Sigmoid colon (tissue), 7 donors: Measurements from ENCODE around the gene EEFSEC. TPM values are rescaled to one million over a fixed set of nuclear protein-coding genes. Genes with fewer than 3 reads are reported as not detected.
A peak's percentile ranks its signal among the peaks of the same experiment; 100 is the strongest.

Experiments
- DNase-seq: peaks from one replicate; pipeline ENCODE4 v3.0.0-alpha.2; 2019
- H3K27ac ChIP-seq, 4 donors: fragments of 200-600 bp; sonication (generic); one replicate each; pipeline ENCODE4 v1.5.1; 2016 to 2019; ENCODE audit warnings: mild to moderate bottlenecking in 1 of 4
- H3K27me3 ChIP-seq, 3 donors: fragments of 200-600 bp; sonication (generic); one replicate each; pipeline ENCODE4 v1.5.1; 2019; ENCODE audit warnings: mild to moderate bottlenecking in 1 of 3
- H3K36me3 ChIP-seq, 4 donors: fragments of 200-600 bp; sonication (generic); one replicate each; pipeline ENCODE4 v1.5.1; 2016 to 2019
- H3K4me1 ChIP-seq, 4 donors: fragments of 200-600 bp; sonication (generic); one replicate each; pipeline ENCODE4 v1.5.1; 2017 to 2019
- H3K4me3 ChIP-seq, 4 donors: fragments of 200-600 bp; sonication (generic); one replicate each; pipeline ENCODE4 v1.5.1; 2017 to 2019; ENCODE audit warnings: mild to moderate bottlenecking in 2 of 4, moderate library complexity in 1 of 4
- H3K9me3 ChIP-seq, 4 donors: fragments of 200-600 bp in 3 of 4; sonication (generic) in 3 of 4; one replicate each; pipeline versions ENCODE4 v1.5.1 to v1.6.1; 2013 to 2019
- EP300 ChIP-seq, 4 donors: sonication (generic); formaldehyde crosslinking; IDR thresholded peaks; one replicate each; pipeline ENCODE4 v1.6.1; 2017; ENCODE audit warnings: antibody characterized with exemption in 4 of 4
- POLR2A ChIP-seq, 2 donors: fragments of 450-650 bp; IDR thresholded peaks; one replicate each; pipeline ENCODE4 v1.6.1; 2016; ENCODE audit warnings: antibody characterized with exemption in 2 of 2, mild to moderate bottlenecking in 2 of 2, moderate library complexity in 2 of 2
- POLR2AphosphoS5 ChIP-seq, 4 donors: sonication (generic); formaldehyde crosslinking; IDR thresholded peaks; one replicate each; pipeline ENCODE4 v1.6.1; 2017; ENCODE audit warnings: antibody characterized with exemption in 4 of 4
- WGBS, 2 donors: extraction: QIAGEN DNeasy Blood & Tissue Kit; methylation state at CpG; one replicate each; pipeline ENCODE4 v1.1.7; 2013; 5-methylcytosine and 5-hydroxymethylcytosine counted together
- intact Hi-C: fragments of 100-400 bp; cut with DNase I; formaldehyde crosslinking; loops from one replicate; pipeline ENCODE4 v1.15.1; 2023
- polyA plus RNA-seq, 3 donors: library from polyadenylated mRNA; stranded (reverse); fragments of 200-250 nt; gene quantifications; one replicate each; pipeline ENCODE4 v1.2.3, GENCODE V29; 2013
- total RNA-seq, 4 donors: library from RNA; depleted of rRNA; stranded (reverse); fragments of >200 nt; gene quantifications; one replicate each; pipeline ENCODE4 v1.1.0, GENCODE V29; 2016
- TF ChIP-seq, protein P1 (sequence below), 4 experiments: fragments of 450-650 bp in 3 of 4; fragments of 200-600 bp in 1 of 4; IDR thresholded peaks; one replicate each; pipeline ENCODE4 v1.5.1; 2016 to 2019; ENCODE audit warnings: antibody characterized with exemption in 4 of 4, mild to moderate bottlenecking in 3 of 4, moderate library complexity in 2 of 4
- donor health status: healthy with polysubstance abuse.
- donor health status: Bipolar disorder and iron deficiency.
- donor health status: healthy.

The EEFSEC gene
- total and polyA plus RNA-seq, 7 donors, result 5.3 to 16.1 (median 12.2) TPM

- Histone ChIP-seq H3K27me3 (no peaks in the 10 kb centered on the region), H3K4me3 (no peak overlapping the region), H3K27ac (no peak overlapping the region), H3K36me3 (no peaks in the 10 kb centered on the region), H3K9me3 (peaks cover 0 to 10% (median 5%) of the 10 kb centered on the region in 4 donors), H3K4me1 (peaks cover 0 to 4% (median 0%) of the 10 kb centered on the region in 4 donors)
- TF ChIP-seq POLR2AphosphoS5 (IDR thresholded peaks at IDR 0.05) (no peak), EP300 (IDR thresholded peaks at IDR 0.05) (no peak), POLR2A (IDR thresholded peaks at IDR 0.05) (no peak)
- TF ChIP-seq, protein P1, sequence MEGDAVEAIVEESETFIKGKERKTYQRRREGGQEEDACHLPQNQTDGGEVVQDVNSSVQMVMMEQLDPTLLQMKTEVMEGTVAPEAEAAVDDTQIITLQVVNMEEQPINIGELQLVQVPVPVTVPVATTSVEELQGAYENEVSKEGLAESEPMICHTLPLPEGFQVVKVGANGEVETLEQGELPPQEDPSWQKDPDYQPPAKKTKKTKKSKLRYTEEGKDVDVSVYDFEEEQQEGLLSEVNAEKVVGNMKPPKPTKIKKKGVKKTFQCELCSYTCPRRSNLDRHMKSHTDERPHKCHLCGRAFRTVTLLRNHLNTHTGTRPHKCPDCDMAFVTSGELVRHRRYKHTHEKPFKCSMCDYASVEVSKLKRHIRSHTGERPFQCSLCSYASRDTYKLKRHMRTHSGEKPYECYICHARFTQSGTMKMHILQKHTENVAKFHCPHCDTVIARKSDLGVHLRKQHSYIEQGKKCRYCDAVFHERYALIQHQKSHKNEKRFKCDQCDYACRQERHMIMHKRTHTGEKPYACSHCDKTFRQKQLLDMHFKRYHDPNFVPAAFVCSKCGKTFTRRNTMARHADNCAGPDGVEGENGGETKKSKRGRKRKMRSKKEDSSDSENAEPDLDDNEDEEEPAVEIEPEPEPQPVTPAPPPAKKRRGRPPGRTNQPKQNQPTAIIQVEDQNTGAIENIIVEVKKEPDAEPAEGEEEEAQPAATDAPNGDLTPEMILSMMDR (IDR thresholded peaks at IDR 0.05), result no peak
- intact Hi-C loops, result no loop called here
- no peak for DNase-seq
- 86 to 92% methylated on average over 8 of the region's 8 CpGs for WGBS, 2 donors
Measured at GRCh38 chr3:128263118-128263517, 109.8 kb downstream of the EEFSEC start.

GRCh38 chr3:128263946-128264345 is 110.7 kb downstream of the EEFSEC start:
- peaks cover 0 to 4% (median 0%) of the 10 kb centered on the region in 4 donors for H3K36me3 ChIP-seq
- 89 to 93% methylated on average over 6 of the region's 6 CpGs for WGBS, 2 donors
- no peak for DNase-seq
- no peak for TF ChIP-seq EP300 (IDR thresholded peaks at IDR 0.05)
- no peak for TF ChIP-seq POLR2A (IDR thresholded peaks at IDR 0.05)
- TF ChIP-seq POLR2AphosphoS5 (IDR thresholded peaks at IDR 0.05), result peak in 1 of 4 donors; percentile 15
- H3K4me3 ChIP-seq, result no peak overlapping the region
- H3K27ac ChIP-seq, result no peak overlapping the region
- intact Hi-C loops, result no loop called here
- H3K27me3 ChIP-seq, result no peaks in the 10 kb centered on the region
- H3K4me1 ChIP-seq, result peaks cover 0 to 4% (median 0%) of the 10 kb centered on the region in 4 donors
- peaks cover 0 to 10% (median 4%) of the 10 kb centered on the region in 4 donors for H3K9me3 ChIP-seq

DNA sequence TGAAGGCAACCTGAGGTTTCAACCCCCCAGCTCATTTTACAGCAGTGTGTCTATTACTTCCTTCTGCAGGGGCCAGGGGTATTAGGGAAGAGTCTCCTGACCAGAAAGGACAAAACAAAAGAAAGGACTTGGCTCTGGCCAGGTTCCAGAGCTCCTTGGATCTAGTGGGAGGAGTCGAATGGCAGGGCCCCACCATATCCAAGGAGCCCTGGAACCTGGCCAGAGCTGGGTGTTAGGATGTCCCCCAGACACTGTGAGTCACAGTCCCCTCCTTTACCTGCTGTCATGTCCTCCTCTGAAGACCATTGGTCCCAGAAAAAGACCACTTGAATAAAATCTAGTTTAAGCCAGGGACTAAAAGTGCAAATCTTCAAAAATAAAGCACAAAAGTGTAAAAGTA is 113.2 kb downstream of the EEFSEC start:
- Histone ChIP-seq H3K4me3 (no peak overlapping the region), H3K9me3 (no peaks in the 10 kb centered on the region), H3K36me3 (peaks cover 0 to 5% (median 0%) of the 10 kb centered on the region in 4 donors), H3K27ac (no peak overlapping the region), H3K4me1 (peaks cover 0 to 4% (median 0%) of the 10 kb centered on the region in 4 donors), H3K27me3 (no peaks in the 10 kb centered on the region)
- no peak for DNase-seq
- no peak for TF ChIP-seq POLR2AphosphoS5 (IDR thresholded peaks at IDR 0.05)
- TF ChIP-seq, protein P1 (IDR thresholded peaks at IDR 0.05), result no peak
- no peak for TF ChIP-seq EP300 (IDR thresholded peaks at IDR 0.05)
- no peak for TF ChIP-seq POLR2A (IDR thresholded peaks at IDR 0.05)
- intact Hi-C loops, result no loop called here
- 49 to 59% methylated on average over 1 of the region's 1 CpG for WGBS, 2 donors

DNA sequence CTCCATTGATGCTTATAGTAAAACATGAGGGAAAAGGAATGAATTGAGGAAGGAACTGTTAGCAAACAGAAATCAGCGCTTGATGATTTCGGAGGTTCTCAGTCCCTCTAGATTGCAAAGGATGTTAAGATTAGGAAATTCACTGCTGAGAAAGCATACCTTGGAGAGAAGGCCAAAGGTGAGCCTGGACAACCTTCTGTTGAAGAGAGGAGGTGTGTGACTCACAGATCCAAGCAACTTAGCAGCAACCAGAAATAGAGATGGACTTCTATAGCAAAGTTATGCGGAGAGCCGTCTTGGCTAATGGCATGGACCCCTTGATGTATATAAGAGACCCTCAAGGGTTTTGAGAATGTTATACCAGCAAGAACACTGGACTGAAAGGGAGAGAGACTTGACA is 114.3 kb downstream of the EEFSEC start:
- 74 to 89% methylated on average over 4 of the region's 4 CpGs for WGBS, 2 donors
- Histone ChIP-seq H3K27ac (no peak overlapping the region), H3K27me3 (no peaks in the 10 kb centered on the region), H3K36me3 (peaks cover 0 to 11% (median 0%) of the 10 kb centered on the region in 4 donors), H3K4me3 (no peak overlapping the region), H3K4me1 (peaks cover 0 to 4% (median 0%) of the 10 kb centered on the region in 4 donors), H3K9me3 (no peaks in the 10 kb centered on the region)
- intact Hi-C loops, result no loop called here
- no peak for DNase-seq
- TF ChIP-seq POLR2A (IDR thresholded peaks at IDR 0.05) (no peak), EP300 (IDR thresholded peaks at IDR 0.05) (no peak), POLR2AphosphoS5 (IDR thresholded peaks at IDR 0.05) (no peak)

- Histone ChIP-seq H3K4me1 (peaks cover 0 to 4% (median 0%) of the 10 kb centered on the region in 4 donors), H3K9me3 (no peaks in the 10 kb centered on the region), H3K27ac (no peak overlapping the region), H3K27me3 (no peaks in the 10 kb centered on the region), H3K36me3 (peaks cover 0 to 13% (median 0%) of the 10 kb centered on the region in 4 donors), H3K4me3 (no peak overlapping the region)
- DNase-seq, result peak; percentile 46
- no peak for TF ChIP-seq POLR2A (IDR thresholded peaks at IDR 0.05)
- TF ChIP-seq, protein P1 (IDR thresholded peaks at IDR 0.05), result no peak
- no peak for TF ChIP-seq EP300 (IDR thresholded peaks at IDR 0.05)
- TF ChIP-seq POLR2AphosphoS5 (IDR thresholded peaks at IDR 0.05), result no peak
- intact Hi-C loops, result no loop called here
- WGBS, 2 donors, result 93 to 95% methylated on average over 11 of the region's 11 CpGs
Measured at GRCh38 chr3:128269006-128269775, 115.9 kb downstream of the EEFSEC start.
